HG03025 (cell line): ENCODE measurements around the gene GRIK4.
"Not testable (repeated sequence)": the region's sequence is repeated elsewhere in the genome, so short reads cannot be mapped to it uniquely, and the experiment has no call there.

Experiments
- ATAC-seq: cut with Tn5 transposase; IDR thresholded peaks from one replicate; pipeline ENCODE4 v1.9.1; 2021; ENCODE audit warnings: mild to moderate bottlenecking, moderate library complexity; ENCODE audit not compliant: unreplicated experiment, low FRiP score

Gene GRIK4

GRCh38 chr11:120759046-120759445, 247.5 kb downstream of the GRIK4 start:
- ATAC-seq = no peak

GRCh38 chr11:120765710-120766109, 254.2 kb downstream of the GRIK4 start:
- not testable (repeated sequence) for ATAC-seq

- no peak for ATAC-seq
Observed at GRCh38 chr11:120766318-120766717, 254.8 kb downstream of the GRIK4 start.

GRCh38 chr11:120768949-120769348, 257.4 kb downstream of the GRIK4 start:
- ATAC-seq = no peak

- ATAC-seq = no peak
Observed at GRCh38 chr11:120769906-120770305, 258.4 kb downstream of the GRIK4 start.

- no peak for ATAC-seq
Observed at GRCh38 chr11:120771551-120772060, 260.1 kb downstream of the GRIK4 start.

GRCh38 chr11:120773501-120774031, 262.0 kb downstream of the GRIK4 start:
- ATAC-seq = no peak

GRCh38 chr11:120774591-120775386, 263.2 kb downstream of the GRIK4 start:
- no peak for ATAC-seq

- ATAC-seq = no peak
Observed at GRCh38 chr11:120775986-120776951, 264.7 kb downstream of the GRIK4 start.

GRCh38 chr11:120778685-120779490, 267.3 kb downstream of the GRIK4 start:
- ATAC-seq = no peak

- ATAC-seq = no peak
Observed at GRCh38 chr11:120780239-120780638, 268.7 kb downstream of the GRIK4 start.

- no peak for ATAC-seq
Observed at GRCh38 chr11:120781486-120782120, 270.1 kb downstream of the GRIK4 start.

GRCh38 chr11:120784566-120785251, 273.2 kb downstream of the GRIK4 start:
- no peak for ATAC-seq

GRCh38 chr11:120785576-120785975, 274.0 kb downstream of the GRIK4 start:
- ATAC-seq = no peak

GRCh38 chr11:120786206-120786735, 274.7 kb downstream of the GRIK4 start:
- no peak for ATAC-seq

GRCh38 chr11:120787224-120787623, 275.7 kb downstream of the GRIK4 start:
- not testable (repeated sequence) for ATAC-seq

- ATAC-seq = no peak
Observed at GRCh38 chr11:120789391-120789790, 277.8 kb downstream of the GRIK4 start.

- ATAC-seq = no peak
Observed at GRCh38 chr11:120792306-120792705, 280.8 kb downstream of the GRIK4 start.

- no peak for ATAC-seq
Observed at GRCh38 chr11:120793150-120793549, 281.6 kb downstream of the GRIK4 start.
